Measurements from ENCODE around the gene PMM2.
"Not testable (repeated sequence)": the region's sequence is repeated elsewhere in the genome, so short reads cannot be mapped to it uniquely, and the experiment has no call there.

PMM2 gene

DNA sequence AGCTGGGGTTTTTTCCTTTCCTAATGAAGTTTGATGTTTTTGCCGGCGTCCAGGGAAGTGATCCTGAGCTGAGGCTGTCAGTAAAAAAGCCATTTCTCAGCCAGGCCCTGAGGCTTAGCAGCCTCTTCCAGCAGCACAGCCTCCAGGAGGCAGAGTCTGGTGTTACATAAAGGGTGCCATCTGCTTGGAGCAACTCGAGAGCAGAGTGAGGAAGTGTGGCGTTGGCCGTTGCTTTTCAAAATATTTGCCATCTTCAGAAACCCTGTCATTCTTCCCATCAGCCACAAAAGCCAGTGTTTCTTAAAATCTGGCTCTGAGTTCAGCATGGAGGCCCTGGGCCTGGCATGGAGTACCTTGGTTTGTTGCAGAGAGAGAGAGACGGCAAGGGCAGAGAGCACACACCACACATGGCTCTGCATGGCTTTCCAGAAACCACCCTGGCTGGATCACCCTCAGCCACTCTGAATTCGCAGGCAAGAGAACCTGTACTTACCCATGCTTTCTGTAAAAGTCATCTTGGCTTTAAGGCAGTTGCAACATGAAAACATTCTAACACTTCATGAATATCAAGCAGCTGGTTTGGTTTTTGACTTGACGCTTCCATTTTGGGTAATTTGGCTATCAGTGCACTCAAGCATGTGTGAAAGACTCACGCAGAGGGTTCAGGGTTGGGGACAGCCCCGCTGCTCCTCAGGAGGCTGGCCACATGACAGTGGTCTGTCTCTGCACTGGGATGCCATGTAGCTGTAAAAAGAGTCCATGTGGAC lies 21.0 kb downstream of the PMM2 start:
- Mint-ChIP-seq H3K4me3 (peak overlapping the region; percentile 45 to 63), H3K36me3 (peaks cover 65 to 82% of the 10 kb centered on the region in 2 donors), H3K27ac (peak overlapping the region; percentile 96), H3K9me3 (no peaks in the 10 kb centered on the region), H3K4me1 (peaks cover 41 to 71% of the 10 kb centered on the region in 2 donors), H3K27me3 (no peaks in the 10 kb centered on the region)
- ATAC-seq (replicated peaks) (peak; percentile 95 to 96), DNase-seq (peak; percentile 54)

DNA sequence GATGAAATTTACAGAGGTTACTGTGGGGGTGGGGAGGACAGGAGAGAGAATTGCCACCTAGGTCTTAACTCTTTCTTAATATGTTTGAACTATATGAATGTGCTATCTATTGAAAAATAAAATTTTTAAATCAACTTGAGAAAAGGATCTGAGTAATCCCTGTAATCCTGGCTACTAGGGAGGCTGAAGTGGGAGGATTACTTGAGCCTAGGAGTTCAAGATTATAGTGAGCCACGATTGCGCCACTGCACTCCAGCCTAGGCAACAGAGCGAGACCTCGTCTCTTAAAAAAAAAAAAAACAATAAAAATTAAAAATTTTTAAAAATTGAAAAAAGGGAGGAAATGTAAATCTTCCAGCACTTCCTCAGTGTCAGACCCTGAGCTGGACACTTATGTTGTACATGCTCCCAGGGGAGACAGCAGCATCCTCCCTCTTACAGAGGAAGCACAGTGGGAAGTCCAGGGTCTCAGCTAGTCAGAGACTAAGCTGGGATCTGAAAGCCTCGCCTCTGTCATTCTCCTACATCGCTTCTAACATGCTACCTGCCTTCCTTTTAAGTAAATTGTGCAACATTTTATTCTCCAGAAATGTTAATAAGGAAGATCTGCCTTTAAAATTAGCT lies 21.9 kb downstream of the PMM2 start:
- H3K4me1 Mint-ChIP-seq: peaks cover 35 to 62% of the 10 kb centered on the region in 2 donors
- ATAC-seq (replicated peaks) (peak; percentile 13 to 20), DNase-seq (no peak)
- H3K27ac Mint-ChIP-seq: peak overlapping the region; percentile 96
- no peaks in the 10 kb centered on the region for H3K27me3 Mint-ChIP-seq
- H3K36me3 Mint-ChIP-seq: peaks cover 60 to 77% of the 10 kb centered on the region in 2 donors
- H3K9me3 Mint-ChIP-seq: no peaks in the 10 kb centered on the region
- peak overlapping the region; percentile 45 to 63 for H3K4me3 Mint-ChIP-seq

DNA sequence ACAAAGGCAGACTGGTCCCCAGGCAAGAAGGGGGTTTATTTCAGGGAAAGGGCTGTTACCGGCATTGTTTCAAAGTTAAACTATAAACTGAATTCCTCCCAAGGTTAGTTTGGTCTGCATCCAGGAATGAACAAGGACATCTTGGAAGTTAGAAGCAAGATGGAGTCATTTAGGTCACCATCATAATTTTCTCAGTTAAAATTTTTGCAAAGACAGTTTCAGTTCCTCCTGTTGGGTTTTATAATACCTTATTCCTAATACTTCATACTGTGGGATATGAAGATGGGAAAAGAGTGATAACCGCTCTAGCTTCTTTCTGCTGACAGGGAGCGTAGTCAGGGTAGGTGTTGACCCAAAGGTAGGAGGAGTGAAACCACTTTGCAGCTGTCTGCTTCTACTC lies 24.8 kb downstream of the PMM2 start:
- peaks cover 46 to 63% of the 10 kb centered on the region in 2 donors for H3K36me3 Mint-ChIP-seq
- peaks cover 24 to 46% of the 10 kb centered on the region in 2 donors for H3K4me1 Mint-ChIP-seq
- no peak for DNase-seq
- no peak for ATAC-seq (replicated peaks)
- no peaks in the 10 kb centered on the region for H3K9me3 Mint-ChIP-seq
- H3K4me3 Mint-ChIP-seq: no peak overlapping the region
- H3K27ac Mint-ChIP-seq: peak overlapping the region; percentile 69
- no peaks in the 10 kb centered on the region for H3K27me3 Mint-ChIP-seq

DNA sequence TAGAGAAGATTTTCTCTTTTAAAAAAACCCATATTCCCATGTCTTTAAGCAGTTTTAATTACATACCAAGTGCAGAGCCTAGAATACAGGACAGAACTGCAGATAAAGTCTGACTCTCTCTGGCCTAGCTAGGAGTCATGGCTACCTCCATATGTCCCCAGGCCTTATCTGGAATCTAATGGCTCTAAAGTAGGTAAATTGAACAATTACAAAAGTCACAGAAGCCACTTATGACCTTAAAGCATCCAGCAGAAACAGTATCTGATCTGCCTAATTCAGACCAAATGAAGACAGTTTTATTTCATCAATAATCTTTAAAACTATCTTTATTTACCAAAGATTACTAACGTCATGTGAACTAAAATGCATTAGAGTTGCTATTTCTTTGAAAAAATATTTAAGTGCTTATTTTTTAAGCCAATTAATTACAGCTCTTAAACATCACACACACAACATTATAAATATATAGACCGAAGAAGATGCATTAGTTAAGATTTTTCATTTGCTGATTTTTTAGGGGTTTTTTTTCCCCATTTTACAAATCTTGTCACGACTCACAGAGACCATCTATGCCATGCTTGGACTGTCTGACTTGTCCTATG lies 28.7 kb downstream of the PMM2 start:
- Mint-ChIP-seq H3K4me3 (no peak overlapping the region), H3K27ac (no peak overlapping the region), H3K36me3 (peaks cover 41 to 62% of the 10 kb centered on the region in 2 donors), H3K9me3 (no peaks in the 10 kb centered on the region), H3K27me3 (no peaks in the 10 kb centered on the region), H3K4me1 (peaks cover 9 to 10% of the 10 kb centered on the region in 2 donors)
- DNase-seq (no peak), ATAC-seq (replicated peaks) (no peak)

DNA sequence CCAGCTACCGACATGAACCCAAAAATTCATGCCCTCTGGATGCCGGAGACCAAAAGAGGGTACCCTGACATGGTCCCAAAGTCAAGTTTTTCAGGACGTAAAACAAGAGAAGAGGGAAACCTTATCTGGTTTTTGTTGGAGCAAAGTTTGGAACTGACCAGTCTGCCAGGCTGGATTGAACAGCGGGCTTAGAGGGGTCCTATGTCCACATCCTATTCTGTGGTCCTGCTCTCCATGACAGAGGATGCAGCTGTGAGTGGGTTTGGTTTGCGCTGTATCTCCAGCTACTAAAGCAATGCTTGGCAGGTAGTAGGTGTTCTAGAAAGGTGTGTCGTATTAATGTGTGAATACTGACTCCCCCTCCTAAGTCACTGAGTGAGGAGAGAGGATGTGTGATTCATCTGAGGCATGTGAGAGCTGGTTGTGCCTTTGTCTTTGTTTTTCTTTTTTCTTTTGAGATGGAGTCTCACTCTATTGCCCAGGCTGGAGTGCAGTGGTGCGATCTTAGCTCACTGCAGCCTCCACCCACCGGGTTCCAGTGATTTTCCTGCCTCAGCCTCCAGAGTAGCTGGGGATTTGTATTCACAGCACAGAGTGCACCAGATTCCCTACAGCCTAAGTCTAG lies 31.0 kb downstream of the PMM2 start:
- DNase-seq (no peak), ATAC-seq (replicated peaks) (no peak)
- H3K27me3 Mint-ChIP-seq: no peaks in the 10 kb centered on the region
- peaks cover 13 to 21% of the 10 kb centered on the region in 2 donors for H3K4me1 Mint-ChIP-seq
- no peak overlapping the region for H3K27ac Mint-ChIP-seq
- no peak overlapping the region for H3K4me3 Mint-ChIP-seq
- H3K36me3 Mint-ChIP-seq: peaks cover 38 to 61% of the 10 kb centered on the region in 2 donors
- H3K9me3 Mint-ChIP-seq: no peaks in the 10 kb centered on the region

DNA sequence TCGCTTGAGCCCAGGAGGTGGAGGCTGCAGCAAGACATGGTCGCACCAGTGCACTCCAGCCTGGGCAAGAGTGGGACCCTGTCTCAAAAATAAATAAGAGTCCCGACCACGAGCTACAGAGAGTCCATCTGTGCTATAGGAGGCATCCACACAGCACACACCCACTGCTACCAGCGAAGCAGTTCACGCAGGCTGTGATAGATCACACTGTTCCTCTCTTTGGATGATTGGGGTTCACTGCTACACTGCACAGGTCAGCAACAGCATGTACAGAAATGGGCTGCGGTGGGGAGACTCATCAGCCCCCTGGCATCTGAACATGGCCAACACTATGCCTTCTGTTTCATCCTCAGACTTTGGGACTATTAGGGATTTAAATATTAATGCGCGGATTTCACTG lies 33.8 kb downstream of the PMM2 start:
- H3K27ac Mint-ChIP-seq: no peak overlapping the region
- no peaks in the 10 kb centered on the region for H3K27me3 Mint-ChIP-seq
- DNase-seq (no peak), ATAC-seq (replicated peaks) (no peak)
- H3K4me1 Mint-ChIP-seq: peaks cover 13 to 26% of the 10 kb centered on the region in 2 donors
- H3K36me3 Mint-ChIP-seq: peaks cover 38 to 62% of the 10 kb centered on the region in 2 donors
- no peaks in the 10 kb centered on the region for H3K9me3 Mint-ChIP-seq
- H3K4me3 Mint-ChIP-seq: no peak overlapping the region

DNA sequence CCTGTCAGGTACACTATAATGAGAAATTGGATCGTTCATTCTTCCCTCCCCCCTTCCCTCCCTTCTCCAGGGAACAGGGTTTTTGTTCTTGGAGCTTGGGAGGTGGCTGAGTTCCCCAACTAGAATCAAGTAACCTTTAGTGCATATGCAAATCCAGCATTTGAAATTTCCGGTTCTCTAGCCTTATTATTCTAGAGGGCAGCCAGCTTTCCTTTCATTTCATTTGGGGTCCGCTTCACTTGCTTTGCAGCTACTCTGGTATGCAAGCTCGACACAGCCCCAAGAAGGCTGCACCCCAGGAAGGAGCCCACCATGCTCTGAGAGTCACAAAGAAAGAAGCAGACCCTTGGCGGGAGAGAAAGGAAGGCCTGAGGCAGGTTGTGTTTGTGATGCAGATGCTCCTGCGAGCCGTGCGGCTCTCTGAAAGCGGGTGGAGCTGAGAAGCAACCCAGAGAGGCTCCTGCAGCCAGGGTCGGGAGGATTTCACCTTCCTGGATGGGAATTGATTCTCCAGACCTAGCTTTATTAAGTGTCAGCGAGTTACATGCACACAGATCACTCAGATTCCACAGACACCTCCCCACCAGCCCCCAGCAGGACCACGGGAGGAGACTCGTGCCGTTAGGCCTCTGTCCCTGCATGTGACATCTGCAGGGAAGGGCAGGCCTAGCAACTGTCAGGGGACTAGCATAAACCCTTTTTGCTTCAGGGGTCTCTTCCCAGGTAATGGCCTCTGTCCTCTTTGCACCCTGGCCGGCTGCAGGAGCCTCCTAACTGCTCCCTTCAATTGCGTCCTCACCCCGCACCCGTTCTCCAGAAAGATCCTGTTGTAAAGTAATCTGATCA lies 34.5 kb downstream of the PMM2 start:
- Mint-ChIP-seq H3K4me1 (peaks cover 13 to 26% of the 10 kb centered on the region in 2 donors), H3K4me3 (no peak overlapping the region), H3K27me3 (no peaks in the 10 kb centered on the region), H3K27ac (peak overlapping the region; percentile 17), H3K9me3 (no peaks in the 10 kb centered on the region), H3K36me3 (peaks cover 36 to 57% of the 10 kb centered on the region in 2 donors)
- DNase-seq (no peak), ATAC-seq (replicated peaks) (no peak)

DNA sequence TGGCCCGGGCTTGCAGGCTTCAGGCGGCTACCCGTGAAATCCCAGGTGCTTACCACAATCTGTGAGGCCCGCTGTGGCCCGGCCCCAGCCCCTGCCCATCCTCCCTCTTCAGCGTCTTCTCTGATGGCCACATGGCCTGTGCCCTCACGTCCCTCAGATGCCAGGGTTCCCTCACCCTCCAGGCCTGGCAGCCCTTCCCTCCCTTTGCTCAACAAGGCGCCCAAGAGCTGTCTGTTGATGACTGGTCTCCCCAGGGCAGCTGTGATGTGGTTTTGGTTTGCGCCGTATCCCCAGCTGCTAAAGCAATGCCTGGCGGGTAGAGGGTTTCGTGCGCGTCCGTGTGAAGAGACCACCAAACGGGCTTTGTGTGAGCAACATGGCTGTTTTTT lies 35.1 kb downstream of the PMM2 start:
- no peaks in the 10 kb centered on the region for H3K9me3 Mint-ChIP-seq
- no peaks in the 10 kb centered on the region for H3K27me3 Mint-ChIP-seq
- peaks cover 13 to 26% of the 10 kb centered on the region in 2 donors for H3K4me1 Mint-ChIP-seq
- H3K27ac Mint-ChIP-seq: no peak overlapping the region
- peaks cover 36 to 57% of the 10 kb centered on the region in 2 donors for H3K36me3 Mint-ChIP-seq
- DNase-seq (no peak), ATAC-seq (replicated peaks) (no peak)
- no peak overlapping the region for H3K4me3 Mint-ChIP-seq

DNA sequence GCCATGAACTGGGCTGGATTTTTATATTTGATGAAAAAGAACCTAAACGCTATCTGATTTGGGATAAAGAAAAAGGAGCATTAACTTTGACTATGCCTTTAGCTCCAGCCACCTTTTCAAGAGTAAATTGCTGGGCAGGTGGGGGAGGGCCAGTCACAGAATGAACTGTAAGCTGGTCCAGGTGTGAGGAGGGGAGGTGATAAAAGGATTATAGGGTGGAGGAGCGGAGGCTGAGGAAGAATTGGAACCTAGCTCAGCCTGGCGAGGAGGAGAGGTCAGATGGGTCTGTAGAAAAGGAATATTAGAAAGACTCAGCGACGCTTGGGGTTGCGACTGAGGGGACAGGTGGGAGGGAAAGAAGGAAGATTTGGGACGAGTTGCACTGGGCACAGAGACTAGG lies 39.2 kb downstream of the PMM2 start:
- Mint-ChIP-seq H3K4me1 (peaks cover 11 to 21% of the 10 kb centered on the region in 2 donors), H3K36me3 (peaks cover 7 to 23% of the 10 kb centered on the region in 2 donors)
- H3K4me3 Mint-ChIP-seq; H3K27me3 Mint-ChIP-seq; DNase-seq; ATAC-seq (replicated peaks); H3K9me3 Mint-ChIP-seq; H3K27ac Mint-ChIP-seq: not testable (repeated sequence)

DNA sequence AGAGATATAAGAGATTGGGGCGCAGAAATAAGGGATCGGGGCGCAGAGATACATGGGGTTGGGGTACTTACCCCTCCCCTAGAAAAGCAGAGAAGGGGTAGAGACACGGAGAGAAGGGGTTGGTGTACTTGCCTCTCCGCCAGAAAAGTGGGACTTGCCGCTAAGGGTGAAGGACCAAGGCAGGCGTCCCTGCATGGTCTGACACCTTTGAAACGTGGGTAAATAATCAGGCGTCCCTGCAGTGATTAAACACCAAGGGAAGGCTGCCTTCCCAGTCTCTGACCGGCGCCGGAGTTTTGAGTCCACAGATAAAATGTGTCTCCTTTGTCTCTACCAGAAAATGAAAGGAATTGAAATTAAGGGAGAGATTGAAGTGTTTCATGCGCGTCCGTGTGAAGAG lies 40.0 kb downstream of the PMM2 start:
- not testable (repeated sequence) for H3K4me3 Mint-ChIP-seq; H3K27ac Mint-ChIP-seq; ATAC-seq (replicated peaks); H3K9me3 Mint-ChIP-seq; DNase-seq; H3K27me3 Mint-ChIP-seq
- peaks cover 13 to 14% of the 10 kb centered on the region in 2 donors for H3K4me1 Mint-ChIP-seq
- peaks cover 8 to 25% of the 10 kb centered on the region in 2 donors for H3K36me3 Mint-ChIP-seq

DNA sequence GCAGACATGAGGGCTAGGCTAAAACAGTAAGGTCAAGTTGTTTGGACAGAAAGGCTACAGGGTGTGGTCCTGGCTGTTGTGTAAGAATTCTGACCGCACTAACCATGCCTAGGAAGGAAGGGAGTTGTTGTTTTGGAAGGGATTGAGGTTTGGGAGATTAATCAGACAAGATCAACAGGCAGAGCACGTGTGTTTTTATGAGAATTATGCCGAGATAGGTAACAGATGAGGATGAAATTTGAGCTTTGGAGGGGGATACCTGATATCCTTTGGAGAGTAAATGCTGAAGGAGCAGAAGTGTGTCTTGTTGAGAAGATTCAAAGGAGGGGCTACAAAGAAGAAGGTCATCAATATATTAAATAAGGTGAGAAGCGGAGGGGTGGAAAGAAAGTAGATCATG lies 44.4 kb downstream of the PMM2 start:
- not testable (repeated sequence) for H3K27ac Mint-ChIP-seq; H3K4me3 Mint-ChIP-seq; H3K9me3 Mint-ChIP-seq; DNase-seq; ATAC-seq (replicated peaks); H3K27me3 Mint-ChIP-seq
- Mint-ChIP-seq H3K4me1 (peaks cover 16 to 18% of the 10 kb centered on the region in 2 donors), H3K36me3 (peaks cover 28 to 39% of the 10 kb centered on the region in 2 donors)

DNA sequence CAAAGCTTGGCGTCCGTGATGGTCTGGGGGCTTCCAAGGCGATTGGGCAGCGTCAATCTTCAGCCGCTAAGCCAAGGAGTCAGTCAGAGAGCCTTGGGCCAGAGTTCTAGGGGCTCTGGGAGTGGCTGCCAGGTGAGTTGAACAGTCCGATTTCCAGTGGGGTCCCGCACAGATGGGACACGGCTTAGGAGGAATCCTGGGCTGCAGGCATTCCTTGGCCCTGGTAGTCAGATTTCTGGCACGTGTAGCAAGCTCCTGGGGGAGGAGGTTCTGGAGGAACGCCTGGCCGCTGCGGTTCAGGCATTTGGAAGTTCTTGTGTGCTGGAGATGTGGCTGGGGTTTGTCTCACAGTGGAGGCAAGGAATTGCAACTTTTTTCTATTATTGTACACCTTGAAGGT lies 45.7 kb downstream of the PMM2 start:
- peaks cover 32 to 39% of the 10 kb centered on the region in 2 donors for H3K36me3 Mint-ChIP-seq
- not testable (repeated sequence) for DNase-seq; H3K9me3 Mint-ChIP-seq; H3K27me3 Mint-ChIP-seq; H3K4me3 Mint-ChIP-seq; ATAC-seq (replicated peaks); H3K27ac Mint-ChIP-seq
- peaks cover 16 to 18% of the 10 kb centered on the region in 2 donors for H3K4me1 Mint-ChIP-seq

DNA sequence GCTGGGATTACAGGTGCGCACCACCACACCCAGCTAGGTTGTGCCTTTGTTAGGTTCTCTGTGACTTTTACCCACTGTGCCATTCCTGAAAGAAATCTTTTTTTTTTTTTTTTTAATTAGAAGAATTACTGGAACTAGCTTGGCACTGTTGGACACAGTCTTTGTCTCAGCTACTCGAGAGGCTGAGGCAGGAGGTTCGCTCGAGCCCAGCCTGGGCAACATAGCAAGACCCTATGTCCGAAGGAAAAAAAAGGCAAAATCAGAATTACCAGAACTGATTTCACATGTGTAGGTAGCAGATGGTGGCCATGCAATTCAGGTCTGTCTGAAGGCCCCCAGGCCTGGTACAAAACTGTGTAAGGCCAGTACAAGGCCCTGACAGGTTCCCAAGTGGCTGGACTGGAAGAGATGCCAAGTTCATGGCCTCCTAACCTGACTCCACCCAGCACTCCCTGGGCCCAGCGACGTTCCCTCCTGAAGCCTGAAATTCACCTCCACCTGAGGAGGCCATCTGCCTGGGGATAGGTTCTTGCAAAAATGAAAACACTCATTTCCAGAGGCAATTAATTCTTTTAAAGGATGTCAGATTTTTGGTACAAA lies 48.2 kb downstream of the PMM2 start:
- H3K27ac Mint-ChIP-seq: no peak overlapping the region
- ATAC-seq (replicated peaks): no peak
- no peak overlapping the region for H3K4me3 Mint-ChIP-seq
- peaks cover 41 to 57% of the 10 kb centered on the region in 2 donors for H3K36me3 Mint-ChIP-seq
- no peak for DNase-seq
- H3K27me3 Mint-ChIP-seq: no peaks in the 10 kb centered on the region
- peaks cover 33 to 35% of the 10 kb centered on the region in 2 donors for H3K4me1 Mint-ChIP-seq
- H3K9me3 Mint-ChIP-seq: no peaks in the 10 kb centered on the region
